HG02870 (cell line): Measurements from ENCODE around the gene TMEM233.
"Not testable (repeated sequence)": the region's sequence is repeated elsewhere in the genome, so short reads cannot be mapped to it uniquely, and the experiment has no call there.

Experiments used
- ATAC-seq: cut with Tn5 transposase; IDR thresholded peaks from one replicate; pipeline ENCODE4 v1.9.1; 2021; ENCODE audit warnings: mild to moderate bottlenecking, moderate library complexity; ENCODE audit not compliant: unreplicated experiment

Gene TMEM233

DNA sequence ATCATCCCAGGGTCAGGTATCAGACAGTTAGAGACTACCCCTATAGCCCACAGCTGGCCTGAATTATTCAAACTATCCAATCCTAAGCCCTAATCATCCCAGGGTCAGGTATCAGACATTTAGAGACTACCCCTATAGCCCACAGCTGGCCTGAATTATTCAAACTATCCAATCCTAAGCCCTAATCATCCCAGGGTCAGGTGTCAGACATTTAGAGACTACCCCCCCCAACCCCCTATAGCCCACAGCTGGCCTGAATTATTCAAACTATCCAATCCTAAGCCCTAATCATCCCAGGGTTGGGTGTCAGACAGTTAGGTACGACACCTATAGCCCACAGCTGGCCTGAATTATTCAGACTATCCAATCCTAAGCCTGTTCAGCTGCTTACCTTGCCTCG, 63.4 kb downstream of the TMEM233 start:
- not testable (repeated sequence) for ATAC-seq

DNA sequence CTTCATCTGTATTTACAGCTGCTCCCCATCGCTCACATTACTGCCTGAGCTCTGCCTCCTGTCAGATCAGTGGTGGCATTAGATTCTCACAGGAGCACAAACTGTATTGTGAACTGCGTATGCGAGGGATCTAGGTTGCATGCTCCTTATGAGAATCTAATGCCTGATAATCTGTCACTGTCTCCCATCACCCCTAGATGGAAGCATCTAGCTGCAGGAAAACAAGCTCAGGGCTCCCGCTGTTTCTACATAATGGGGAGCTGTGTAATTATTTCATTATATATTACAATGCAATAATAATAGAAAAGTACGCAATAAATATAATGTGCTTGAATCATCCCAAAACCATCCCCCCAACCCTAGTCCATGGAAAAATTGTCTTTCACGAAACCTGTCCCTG, 64.6 kb downstream of the TMEM233 start:
- not testable (repeated sequence) for ATAC-seq

DNA sequence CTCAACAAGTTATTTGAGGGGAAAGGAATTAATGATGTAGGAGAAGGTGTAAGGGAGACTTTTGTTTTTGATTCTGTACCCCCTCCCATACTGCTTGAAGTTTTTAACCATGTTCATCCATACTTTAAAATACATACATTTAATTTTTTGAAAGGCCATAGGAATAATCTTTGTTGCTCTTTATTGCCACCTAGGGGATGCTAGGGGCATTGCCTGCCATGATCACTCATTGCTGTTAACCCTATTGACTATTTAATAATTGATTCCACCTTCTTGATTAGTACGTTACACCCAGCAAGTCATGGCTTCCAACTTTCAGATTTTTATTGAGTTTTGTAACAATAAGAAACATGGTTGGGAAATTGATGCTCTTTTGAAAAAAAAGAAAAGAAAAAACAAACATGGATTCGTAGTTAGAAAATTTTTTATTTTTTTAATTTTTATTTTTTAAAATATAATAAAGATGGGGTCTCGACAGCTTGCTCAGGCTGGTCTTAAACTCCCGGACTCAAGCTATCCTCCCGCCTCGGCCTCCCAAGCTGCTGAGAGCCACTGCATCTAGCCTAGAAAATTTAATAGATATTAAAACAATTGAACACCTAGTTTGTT, 65.8 kb downstream of the TMEM233 start:
- ATAC-seq, result no peak

DNA sequence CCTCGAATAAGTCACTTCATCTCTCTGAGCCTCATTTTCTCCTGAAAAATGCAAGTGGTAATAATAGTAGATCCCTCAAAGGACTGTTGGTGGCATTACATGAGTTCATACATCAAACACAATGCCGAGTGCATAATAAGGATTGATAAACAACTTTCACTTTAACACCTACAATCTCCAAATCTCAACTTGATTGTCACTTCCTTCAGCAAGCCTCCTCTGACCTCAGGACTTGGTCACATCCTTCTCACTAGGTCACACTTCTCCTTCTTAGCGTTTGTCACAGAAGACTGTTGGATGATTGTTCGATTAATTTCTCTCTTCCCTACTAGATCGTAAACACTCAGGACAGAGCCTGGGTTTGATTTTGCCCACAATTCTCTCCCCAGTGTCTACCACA, 66.5 kb downstream of the TMEM233 start:
- no peak for ATAC-seq

DNA sequence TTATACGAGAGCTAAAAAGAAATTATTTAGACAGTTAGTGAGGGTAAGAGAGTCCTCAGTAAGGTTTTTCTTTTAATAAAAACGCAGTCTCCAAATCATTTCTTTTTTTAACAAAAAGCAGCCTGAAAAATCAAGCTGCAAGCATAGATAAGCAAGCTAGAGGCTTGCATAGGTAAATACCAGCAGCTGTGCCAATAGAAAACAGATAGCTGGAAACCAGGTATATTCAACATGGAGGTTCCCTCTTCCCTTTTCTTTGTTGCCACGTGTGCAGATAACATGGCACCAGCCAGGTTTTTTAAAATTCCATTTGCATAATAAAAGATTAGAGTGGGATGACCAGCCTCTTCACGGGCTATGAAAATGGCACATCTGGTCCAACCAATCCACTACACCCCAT, 68.3 kb downstream of the TMEM233 start:
- ATAC-seq, result no peak

DNA sequence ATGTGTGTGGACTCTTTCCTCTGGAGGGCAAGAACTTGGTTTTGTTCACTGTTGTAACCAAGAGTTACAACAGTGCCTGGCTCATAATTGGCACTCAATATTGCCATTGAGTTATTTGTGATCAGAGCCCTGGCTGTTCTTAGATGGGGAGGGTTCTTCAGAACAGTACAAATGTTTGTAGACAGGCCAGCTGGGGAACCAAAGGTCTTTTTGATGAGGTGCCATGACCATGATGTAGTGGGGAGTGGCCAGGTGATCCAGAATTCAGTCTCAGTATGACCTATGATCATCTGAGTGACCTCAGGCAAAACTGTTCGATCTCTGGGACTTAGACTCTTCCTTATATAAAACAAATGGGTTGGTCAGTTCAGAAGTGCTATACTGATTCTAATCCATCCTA, 71.1 kb downstream of the TMEM233 start:
- ATAC-seq, result no peak

DNA sequence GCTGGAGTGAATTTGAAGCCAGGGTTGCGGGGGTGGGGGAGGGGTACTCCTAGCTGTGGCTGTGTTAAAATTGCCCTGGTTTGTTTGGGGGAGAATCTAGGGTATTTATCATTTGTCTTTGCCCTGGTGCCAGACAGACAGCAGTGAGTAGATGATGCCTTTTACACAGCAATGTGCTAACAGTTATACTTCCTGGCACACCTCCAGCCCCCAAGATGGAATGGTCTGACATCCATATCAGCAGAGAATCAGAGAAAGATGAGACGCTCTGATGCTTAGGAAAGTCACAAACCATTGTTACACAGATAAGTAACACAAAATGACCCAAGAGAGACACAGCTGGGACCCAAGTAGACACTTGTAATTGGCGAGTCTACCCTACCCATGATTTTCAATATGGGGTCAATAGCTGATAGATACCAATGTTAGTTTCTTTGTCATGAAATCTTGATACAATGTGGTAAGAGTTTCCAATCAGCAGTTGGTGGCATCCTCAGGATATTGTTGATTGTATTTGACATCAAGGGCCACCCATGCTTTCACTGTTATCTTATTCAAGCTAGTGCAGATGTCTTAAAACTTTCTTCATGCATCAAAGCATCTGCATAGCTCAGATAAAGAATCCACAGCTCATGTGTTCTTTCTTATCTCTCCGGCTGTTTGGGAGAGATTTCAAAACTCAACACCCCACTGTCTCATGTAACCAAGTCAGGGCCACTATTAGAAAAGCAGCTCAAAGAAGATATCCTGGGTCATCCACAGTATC, 71.8 kb downstream of the TMEM233 start:
- ATAC-seq, result no peak

DNA sequence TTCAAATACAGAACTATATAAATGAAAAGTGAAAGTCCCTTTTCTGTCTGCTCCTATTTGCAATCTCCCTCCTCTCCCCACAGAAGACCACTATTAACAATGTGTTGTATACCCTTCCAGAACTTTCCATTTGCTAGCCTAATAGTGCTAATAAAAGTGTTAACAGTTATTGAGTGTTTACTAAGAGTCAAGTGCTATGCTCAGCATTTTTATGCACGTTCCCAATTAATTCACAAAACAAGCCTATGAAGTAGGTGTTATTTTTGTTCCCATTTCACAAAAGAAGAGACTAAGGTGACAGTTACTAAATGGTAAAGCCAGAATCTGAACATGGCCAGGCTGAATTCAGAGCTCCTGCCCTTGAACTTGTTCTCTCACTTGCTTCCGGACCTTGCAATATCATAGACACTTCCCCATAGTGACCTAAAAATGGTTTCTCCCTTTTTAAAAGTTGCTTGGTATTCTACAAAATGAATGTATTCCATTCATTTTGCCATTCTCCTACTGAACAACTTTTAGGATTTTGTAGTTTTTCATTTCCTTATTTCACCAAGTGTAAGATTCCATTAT, 72.7 kb downstream of the TMEM233 start:
- ATAC-seq, result no peak

DNA sequence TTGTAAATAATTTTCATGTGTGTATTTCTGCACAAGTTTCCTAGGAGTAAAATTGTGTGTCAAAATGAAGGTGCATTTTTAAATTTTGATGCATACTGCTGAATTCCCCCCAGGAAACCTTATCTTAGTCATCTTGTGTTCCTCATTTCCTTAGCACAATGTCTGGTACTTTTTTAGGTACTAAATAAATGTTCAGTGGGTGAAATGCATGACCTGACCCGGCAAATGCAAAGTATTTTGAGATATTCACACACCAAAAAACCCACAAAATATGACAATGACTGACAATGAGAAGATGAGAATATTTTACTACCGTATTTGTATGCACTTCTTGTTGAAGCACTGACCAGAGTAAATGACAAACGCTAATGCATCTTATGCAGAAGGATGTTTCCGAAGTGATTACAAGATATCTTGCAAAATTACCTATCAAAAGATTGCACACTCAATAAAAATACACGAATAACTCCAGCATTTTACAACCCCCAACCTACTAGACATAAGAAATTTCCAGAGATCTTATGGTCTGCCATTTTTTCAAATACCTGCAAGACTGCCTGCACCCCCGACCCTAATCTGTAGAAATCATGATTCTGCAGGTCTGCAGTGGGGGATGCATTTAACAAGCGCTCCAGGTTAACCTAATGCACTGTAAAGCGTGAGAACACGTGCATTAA, 73.5 kb downstream of the TMEM233 start:
- no peak for ATAC-seq

DNA sequence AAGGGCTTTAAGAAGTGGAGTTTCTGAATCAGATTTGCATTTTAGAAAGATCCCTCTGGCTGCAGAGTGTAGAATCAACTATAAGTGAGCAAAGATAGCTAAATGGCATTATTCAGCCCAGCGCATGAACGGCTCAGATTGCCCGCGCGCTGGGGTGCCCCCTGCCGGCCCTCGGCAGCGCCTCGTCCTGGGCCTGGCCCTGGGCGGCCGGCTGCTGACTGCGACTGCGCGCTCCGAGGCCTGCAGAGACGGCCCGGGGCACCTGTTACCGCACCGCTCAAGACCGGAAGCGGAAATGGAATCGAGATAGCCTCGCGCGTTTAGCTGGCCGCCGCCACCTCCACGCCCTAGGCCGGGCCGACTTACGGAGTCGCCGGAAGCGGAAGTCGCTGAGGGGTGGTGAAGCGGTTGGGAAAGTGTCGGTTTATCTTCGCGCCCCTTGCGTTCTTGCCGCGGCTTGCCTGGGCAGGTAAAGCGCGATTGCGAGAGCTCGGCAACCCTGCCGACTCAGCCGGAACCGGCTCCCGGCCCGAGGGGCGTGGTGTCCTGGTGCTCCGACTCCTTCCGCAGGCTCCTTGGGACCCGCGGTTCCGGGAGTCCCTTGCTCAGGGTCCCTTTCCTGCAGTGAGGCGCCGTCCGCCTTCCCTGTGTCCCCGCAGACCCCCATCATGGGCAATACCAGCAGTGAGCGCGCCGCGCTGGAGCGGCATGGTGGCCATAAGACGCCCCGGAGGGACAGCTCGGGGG, 74.2 kb downstream of the TMEM233 start, which contains the start of gene PRKAB1:
Gene PRKAB1 (plus strand): TSS at position 557 of the 747 bp plus-strand sequence. CDS start 112 bp downstream, at position 669.
- peak; percentile 92 for ATAC-seq

DNA sequence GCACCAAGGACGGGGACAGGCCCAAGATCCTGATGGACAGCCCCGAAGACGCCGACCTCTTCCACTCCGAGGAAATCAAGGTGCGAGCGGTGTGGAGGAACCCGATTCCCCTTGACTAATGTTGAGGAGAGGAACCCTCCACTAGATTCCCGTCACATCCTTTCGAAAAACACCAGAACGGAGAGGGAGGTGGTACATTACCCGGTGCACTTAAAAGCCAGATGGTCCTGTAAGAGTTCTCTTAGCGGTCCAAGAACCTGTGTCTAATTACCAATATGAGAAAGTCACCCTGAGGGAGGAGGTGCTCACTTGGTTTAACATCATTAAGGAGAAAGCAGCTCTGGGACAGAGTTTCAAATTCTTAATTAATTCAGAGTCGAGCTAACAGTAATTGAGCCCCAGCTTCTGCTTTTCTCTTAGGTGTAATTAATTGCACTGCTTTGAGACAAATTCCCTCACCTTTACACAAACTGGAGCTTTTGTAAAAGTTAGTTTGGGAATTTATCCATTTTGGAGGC, 74.8 kb downstream of the TMEM233 start:
- ATAC-seq, result no peak

DNA sequence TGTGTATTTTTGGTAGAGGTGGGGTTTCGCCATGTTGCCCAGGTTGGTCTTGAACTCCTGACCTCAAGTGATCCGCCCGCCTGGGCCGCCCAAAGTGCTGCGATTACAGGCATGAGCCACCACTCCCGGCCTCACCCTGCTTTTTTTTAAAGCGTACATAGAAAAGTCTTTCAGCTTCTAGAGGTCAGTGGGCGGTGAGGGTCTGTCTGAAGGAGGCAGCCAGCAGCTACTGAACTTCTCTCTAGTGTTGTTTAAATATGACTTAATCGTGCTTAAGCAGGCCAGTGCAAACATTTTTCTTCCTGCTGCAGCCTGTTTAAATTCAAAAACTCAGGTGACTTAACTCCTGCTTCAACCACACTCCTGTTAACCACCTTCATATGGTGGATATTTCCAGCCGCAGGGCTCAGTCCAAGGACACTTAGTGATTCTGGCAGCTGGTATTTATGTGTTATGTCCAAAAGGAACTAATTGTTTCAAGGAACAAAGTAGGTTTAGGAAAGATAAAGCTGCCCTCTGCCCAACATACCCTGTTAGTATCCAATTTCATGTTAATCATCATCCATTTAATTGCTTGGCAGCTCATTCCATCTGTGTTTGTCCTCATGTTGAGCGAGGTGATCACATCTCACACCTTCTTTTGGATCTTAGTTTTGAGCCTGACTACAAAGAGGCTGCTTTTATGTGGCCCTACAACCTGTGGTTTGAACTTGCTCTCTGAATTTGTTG, 76.3 kb downstream of the TMEM233 start:
- no peak for ATAC-seq

DNA sequence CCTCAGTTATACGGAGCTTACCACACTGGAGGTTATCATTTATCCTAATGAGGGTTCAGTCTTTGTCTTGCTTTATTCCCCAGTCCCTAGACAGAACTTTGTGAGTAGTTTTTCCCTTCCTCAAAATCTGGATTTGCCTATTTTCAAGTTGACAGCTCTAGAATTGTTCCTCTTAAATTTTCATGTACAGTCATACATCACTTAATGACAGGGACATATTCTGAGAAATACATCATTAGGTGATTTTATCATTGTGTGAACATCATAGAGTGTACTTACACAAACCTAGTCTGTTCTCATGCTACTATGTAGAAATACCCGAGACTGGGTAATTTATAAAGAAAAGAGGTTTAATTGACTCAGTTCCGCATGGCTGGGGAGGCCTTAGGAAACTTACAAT, 77.5 kb downstream of the TMEM233 start:
- no peak for ATAC-seq

DNA sequence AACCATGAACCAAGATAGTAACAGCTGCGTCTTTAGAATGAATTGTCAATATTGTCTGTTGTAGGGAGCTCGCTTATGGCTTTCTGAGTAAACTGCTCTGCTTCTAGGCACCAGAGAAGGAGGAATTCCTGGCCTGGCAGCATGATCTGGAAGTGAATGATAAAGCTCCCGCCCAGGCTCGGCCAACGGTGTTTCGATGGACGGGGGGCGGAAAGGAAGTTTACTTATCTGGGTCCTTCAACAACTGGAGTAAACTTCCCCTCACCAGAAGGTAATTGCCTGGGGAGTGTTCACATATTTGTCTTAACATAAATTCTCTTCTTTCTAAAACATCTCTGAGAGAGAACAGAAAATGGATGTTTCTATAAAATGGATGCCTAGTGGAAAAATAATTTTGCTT, 78.6 kb downstream of the TMEM233 start:
- ATAC-seq, result no peak

DNA sequence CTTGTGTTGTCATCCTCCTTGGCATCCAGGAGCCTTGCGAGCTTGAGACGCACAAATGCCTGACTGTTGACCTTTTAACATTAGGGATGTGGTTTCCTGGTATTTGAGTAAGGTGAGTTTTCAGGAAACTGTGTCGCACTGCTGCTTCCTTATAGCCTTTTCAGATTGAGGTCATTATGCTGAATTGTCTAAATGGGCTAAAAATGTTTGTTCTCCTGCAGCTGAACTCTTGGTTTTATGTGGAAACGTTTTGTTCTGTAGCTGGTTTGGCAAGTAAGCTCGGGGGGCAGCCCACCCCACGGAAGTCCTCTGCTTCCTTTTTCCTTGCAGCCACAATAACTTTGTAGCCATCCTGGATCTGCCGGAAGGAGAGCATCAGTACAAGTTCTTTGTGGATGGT, 80.1 kb downstream of the TMEM233 start:
- ATAC-seq, result no peak

DNA sequence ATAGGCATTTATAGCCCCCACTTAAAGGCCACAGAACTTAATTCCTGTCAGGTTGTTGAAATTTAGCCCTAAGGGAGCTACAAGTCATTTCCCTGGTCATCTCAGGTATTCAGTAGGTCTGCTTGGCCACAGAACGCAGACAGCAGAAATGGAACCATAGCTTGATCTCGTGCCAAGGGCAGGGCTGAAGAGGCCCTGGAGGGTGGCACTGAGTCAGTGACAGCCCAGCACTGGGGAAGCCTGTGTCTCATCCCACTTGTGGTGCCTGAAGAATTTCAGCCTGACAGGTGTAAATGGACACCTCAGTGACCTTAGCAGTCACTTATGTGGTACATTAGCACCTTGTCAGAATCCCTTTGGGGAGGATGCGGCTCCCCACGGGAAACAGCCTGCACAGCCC, 81.0 kb downstream of the TMEM233 start:
- ATAC-seq, result no peak

DNA sequence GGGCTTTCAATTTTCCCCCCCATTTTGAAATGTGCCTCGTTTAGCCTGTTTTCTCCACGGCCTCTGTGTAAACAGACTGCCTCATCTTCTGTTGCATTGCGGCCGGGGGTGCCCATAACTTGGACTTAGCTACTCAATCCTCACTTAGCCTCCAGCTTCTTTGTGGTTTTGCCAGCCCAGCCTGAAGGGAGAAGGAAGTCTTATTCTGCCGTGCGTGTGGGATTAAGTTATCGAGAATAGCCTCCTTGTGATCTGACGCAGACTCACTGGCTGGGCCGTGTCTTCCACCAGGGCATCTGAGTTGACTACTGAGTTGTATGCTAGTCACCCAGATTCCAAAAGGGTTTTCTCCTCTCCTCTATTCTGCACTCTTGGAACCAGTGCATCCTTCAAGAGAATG, 82.4 kb downstream of the TMEM233 start:
- no peak for ATAC-seq

DNA sequence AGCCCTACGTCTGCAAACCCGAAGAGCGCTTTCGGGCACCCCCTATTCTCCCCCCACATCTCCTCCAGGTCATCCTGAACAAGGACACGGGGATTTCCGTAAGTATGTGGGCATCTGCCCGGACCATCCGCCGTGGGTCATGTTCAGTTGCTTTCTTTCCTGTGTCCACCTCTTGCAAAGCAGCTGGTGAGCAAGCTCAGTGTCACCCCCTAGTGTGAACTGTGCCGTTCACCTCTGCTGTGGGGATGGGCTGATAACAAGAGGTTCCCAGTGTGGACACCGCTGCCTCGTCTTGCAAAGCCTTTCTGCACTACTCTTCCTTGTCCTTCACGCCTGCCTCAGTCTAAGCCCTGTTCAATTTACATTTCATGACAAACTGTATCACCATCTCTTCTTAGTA, 83.0 kb downstream of the TMEM233 start:
- no peak for ATAC-seq

DNA sequence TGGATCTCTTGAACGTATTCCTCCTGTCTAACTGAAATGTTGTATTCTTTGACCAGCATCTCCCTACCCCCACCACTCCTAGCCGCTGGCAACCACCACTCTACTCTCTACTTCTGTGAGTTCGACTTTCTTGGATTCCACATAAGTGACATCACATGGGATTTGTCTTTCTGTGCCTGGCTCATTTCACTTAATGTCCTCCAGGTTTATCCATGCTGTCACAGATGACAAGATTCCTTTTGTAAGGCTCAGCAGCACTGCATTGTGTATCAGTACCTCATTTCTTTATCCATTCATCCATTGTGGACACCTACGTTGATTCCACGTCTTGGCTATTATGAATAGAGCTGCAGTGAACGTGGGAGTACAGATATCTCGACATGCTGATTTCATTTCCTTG, 84.9 kb downstream of the TMEM233 start:
- ATAC-seq, result no peak

DNA sequence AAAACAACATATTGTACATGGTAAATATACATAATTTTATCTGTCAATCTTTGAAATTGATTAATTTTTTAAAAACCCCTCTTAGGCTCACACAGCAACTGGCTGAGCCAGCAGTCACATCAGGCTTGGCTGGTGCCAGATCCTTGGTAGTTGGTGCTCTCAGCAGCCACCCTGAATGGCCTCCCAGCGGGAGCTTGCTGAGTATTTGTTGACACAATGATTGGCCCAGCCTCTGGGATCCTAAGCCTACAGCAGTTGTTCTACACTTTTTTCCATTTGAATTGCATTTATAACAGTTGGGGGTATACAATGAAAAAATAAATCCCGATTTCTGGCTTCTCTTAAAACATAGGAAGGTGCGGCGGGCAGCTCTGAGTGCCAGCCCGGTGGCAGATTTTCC, 85.5 kb downstream of the TMEM233 start:
- ATAC-seq, result no peak
